Measurements from ENCODE around the gene SUCLG2. TPM values are rescaled to one million over a fixed set of nuclear protein-coding genes. Genes with fewer than 3 reads are reported as not detected.

The SUCLG2 gene
- total and polyA plus RNA-seq, 10 of the 15 experiments (the other 5 are each of a cell fraction or from before 2014, with no cell fraction given), result 17.8 to 50.9 (median 37.2) TPM

- no peak for TF ChIP-seq EGR1 (IDR thresholded peaks at IDR 0.05; ENCODE audit: borderline replicate concordance in 1 of 2, low read depth in 2 of 2, low read length in 2 of 2)
- TF ChIP-seq DPF2 (IDR thresholded peaks at IDR 0.05), result no peak
- TF ChIP-seq NFYB (IDR thresholded peaks at IDR 0.05; ENCODE audit: insufficient read depth, low read depth, low read length), result no peak
- no peak for TF ChIP-seq ELK1 (IDR thresholded peaks at IDR 0.05; ENCODE audit: low read depth, low read length)
- no peak for TF ChIP-seq SUZ12 (IDR thresholded peaks at IDR 0.05; ENCODE audit: unreplicated experiment)
- no peak for TF ChIP-seq ZZZ3 (IDR thresholded peaks at IDR 0.05; ENCODE audit: control insufficient read depth, insufficient read length, low read depth)
- TF ChIP-seq RFX5 (IDR thresholded peaks at IDR 0.05; ENCODE audit: low read depth, low read length), result no peak
Observed at GRCh38 chr3:67598814-67599556, 55.4 kb downstream of the SUCLG2 start (continued).

GRCh38 chr3:67595424-67595823, 59.0 kb downstream of the SUCLG2 start:
- Histone ChIP-seq H3K79me2 (ENCODE audit: control insufficient read depth, insufficient read depth, low read length) (no peaks in the 10 kb centered on the region), H3K4me3 (no peak overlapping the region), H3K4me1 (ENCODE audit: control insufficient read depth, insufficient read depth, low read length) (peaks cover 3% of the 10 kb centered on the region; the same call in 1 of the 2 replicates), H3K27me3 (replicated peaks in 1 of 2; ENCODE audit: control insufficient read depth in 2 of 2, insufficient read depth in 2 of 2, low read length in 1 of 2) (no peaks in the 10 kb centered on the region), H3K9me3 (replicated peaks; ENCODE audit: control insufficient read depth, insufficient read depth, low read length) (no peaks in the 10 kb centered on the region), H3K36me3 (ENCODE audit: control insufficient read depth in 2 of 2, insufficient read depth in 2 of 2, low read length in 1 of 2) (peaks cover 0 to 7% of the 10 kb centered on the region in 2 experiments; a peak in 2 of 4 replicates), H3K27ac (ENCODE audit: control insufficient read depth, insufficient read depth) (no peak overlapping the region), H3K9ac (ENCODE audit: control insufficient read depth, insufficient read depth, low read length) (no peak overlapping the region), H4K20me1 (ENCODE audit: control insufficient read depth, insufficient read depth) (no peaks in the 10 kb centered on the region), H2AFZ (ENCODE audit: control insufficient read depth, low read depth, low read length) (no peak overlapping the region), H3K4me2 (ENCODE audit: control insufficient read depth, insufficient read depth) (no peak overlapping the region)
- in situ Hi-C loops (cut with MboI), result no loop called here
- CTCF ChIA-PET, result interaction anchor here (0.9 to 2.0 kb wide), 5 partner anchors 8 to 141 kb away, joined by 3 to 9 read pairs (median 3); no protein-coding TSS in a partner anchor
- SMC1A ChIA-PET (ENCODE audit: uncharacterized antibody, unreplicated experiment), result interaction anchor here (1.1 to 1.7 kb wide), 5 partner anchors 10 to 108 kb away, joined by 3 to 7 read pairs (median 4); no protein-coding TSS in a partner anchor
- FAIRE-seq, result no peak
- POLR2A ChIA-PET, result no interaction called here
- no peak for DNase-seq (ENCODE audit: low read depth, low spot score)
- RAD21 ChIA-PET (ENCODE audit: unreplicated experiment), result no interaction called here
- intact Hi-C loops (cut with micrococcal nuclease; ENCODE audit: unreplicated experiment), result loop anchor here (10.0 kb wide), 1 partner anchor 419 kb away; no protein-coding TSS in a partner anchor
- WGBS (ENCODE audit: insufficient coverage, insufficient replicate concordance, low lambda C conversion rate, missing lambda C conversion rate), result 96% methylated on average over 3 of the region's 3 CpGs
- no TSS peak for BruUV-seq (replicated peaks)
- no peak for ATAC-seq
- TF ChIP-seq RAD21 (IDR thresholded peaks at IDR 0.05; ENCODE audit: insufficient read depth, low read depth, low read length) (no peak), JUND (IDR thresholded peaks at IDR 0.05; ENCODE audit: low read depth, low read length) (no peak), EP300 (IDR thresholded peaks at IDR 0.05; ENCODE audit: borderline replicate concordance in 1 of 2, control insufficient read depth in 1 of 2, low read depth in 2 of 2, low read length in 2 of 2) (no peak), POU2F2 (IDR thresholded peaks at IDR 0.05; ENCODE audit: borderline replicate concordance, low read depth, low read length) (no peak), USF2 (IDR thresholded peaks at IDR 0.05; ENCODE audit: borderline replicate concordance, low read depth, low read length) (no peak), YY1 (IDR thresholded peaks at IDR 0.05; ENCODE audit: low read depth, low read length) (no peak), EGR1 (IDR thresholded peaks at IDR 0.05; ENCODE audit: borderline replicate concordance in 1 of 2, low read depth in 2 of 2, low read length in 2 of 2) (no peak), BRCA1 (IDR thresholded peaks at IDR 0.05; ENCODE audit: low read depth, low read length) (no peak), MXI1 (IDR thresholded peaks at IDR 0.05; ENCODE audit: low read depth, low read length) (no peak), TARDBP (IDR thresholded peaks at IDR 0.05; ENCODE audit: borderline replicate concordance) (no peak), MTA3 (IDR thresholded peaks at IDR 0.05; ENCODE audit: borderline replicate concordance, low read length) (no peak), SRF (IDR thresholded peaks at IDR 0.05; ENCODE audit: low read depth in 2 of 2, low read length in 2 of 2) (no peak), NFYA (IDR thresholded peaks at IDR 0.05; ENCODE audit: borderline replicate concordance, low read depth, low read length) (no peak), IKZF2 (IDR thresholded peaks at IDR 0.05) (no peak)
